22Rv1 (cell line): ENCODE results near the gene GMFB.

Experiments
- ZFX ChIP-seq: fragments of 450-650 bp; IDR thresholded peaks from 2 replicates; pipeline ENCODE4 v1.6.1; 2017; ENCODE audit warnings: antibody characterized with exemption, borderline replicate concordance
- TF ChIP-seq, protein P1 (sequence below): fragments of 450-650 bp; IDR thresholded peaks from 2 replicates; pipeline ENCODE4 v1.5.1; 2017; ENCODE audit warnings: mild to moderate bottlenecking

DNA sequence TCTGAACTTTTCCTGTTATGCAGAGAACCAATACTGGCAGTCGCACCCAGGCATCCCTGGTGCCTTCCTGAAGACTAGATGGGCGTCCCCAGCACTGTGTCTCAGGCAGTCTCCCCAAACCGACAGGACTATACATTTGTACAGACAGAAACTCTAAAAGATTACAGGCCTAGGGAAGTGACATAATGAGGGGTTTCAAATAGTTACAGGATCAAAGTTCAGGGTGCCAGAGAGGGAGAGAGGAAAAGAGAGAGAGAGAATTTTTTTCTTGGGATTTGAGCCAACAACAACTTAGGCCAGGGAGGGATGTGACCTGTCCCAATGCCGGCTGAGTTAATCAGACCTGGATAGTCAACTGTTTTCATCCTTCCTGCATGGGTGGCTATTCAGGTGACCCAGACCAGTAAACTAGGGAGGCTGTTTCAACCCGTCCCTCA is 9.3 kb upstream of the GMFB start:
- TF ChIP-seq, protein P1, sequence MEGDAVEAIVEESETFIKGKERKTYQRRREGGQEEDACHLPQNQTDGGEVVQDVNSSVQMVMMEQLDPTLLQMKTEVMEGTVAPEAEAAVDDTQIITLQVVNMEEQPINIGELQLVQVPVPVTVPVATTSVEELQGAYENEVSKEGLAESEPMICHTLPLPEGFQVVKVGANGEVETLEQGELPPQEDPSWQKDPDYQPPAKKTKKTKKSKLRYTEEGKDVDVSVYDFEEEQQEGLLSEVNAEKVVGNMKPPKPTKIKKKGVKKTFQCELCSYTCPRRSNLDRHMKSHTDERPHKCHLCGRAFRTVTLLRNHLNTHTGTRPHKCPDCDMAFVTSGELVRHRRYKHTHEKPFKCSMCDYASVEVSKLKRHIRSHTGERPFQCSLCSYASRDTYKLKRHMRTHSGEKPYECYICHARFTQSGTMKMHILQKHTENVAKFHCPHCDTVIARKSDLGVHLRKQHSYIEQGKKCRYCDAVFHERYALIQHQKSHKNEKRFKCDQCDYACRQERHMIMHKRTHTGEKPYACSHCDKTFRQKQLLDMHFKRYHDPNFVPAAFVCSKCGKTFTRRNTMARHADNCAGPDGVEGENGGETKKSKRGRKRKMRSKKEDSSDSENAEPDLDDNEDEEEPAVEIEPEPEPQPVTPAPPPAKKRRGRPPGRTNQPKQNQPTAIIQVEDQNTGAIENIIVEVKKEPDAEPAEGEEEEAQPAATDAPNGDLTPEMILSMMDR: no peak
- TF ChIP-seq ZFX: no peak
